ENCODE results near the gene RXFP1. TPM values are rescaled to one million over a fixed set of nuclear protein-coding genes. Genes with fewer than 3 reads are reported as not detected.

Gene RXFP1
- total RNA-seq, result 1 to 10 TPM in 1 of 7 donors, under 1 TPM in 6; 0.35 to 3.6 (median 0.69) TPM
- under 1 TPM; 0.73 to 0.93 TPM for polyA plus RNA-seq
- long read RNA-seq, donor 1, partial matches to known transcripts, result 0 of 1 reads
- long read RNA-seq, donor 1, other reads (novel, unspliced or antisense), result 1 of 1 reads
- long read RNA-seq, donor 2, result 0 reads
- long read RNA-seq, donor 3, result 0 reads

GRCh38 chr4:158521484-158522088 lies at the start of gene RXFP1:
Gene RXFP1 (plus strand): TSS chr4:158521882. CDS start chr4:158521977, 95 bp downstream.
- no peak for DNase-seq
- Histone ChIP-seq H3K36me3 (no peaks in the 10 kb centered on the region), H3K4me1 (ENCODE audit: insufficient read depth) (no peaks in the 10 kb centered on the region), H3K27ac (no peak within 1 kb of the TSS), H3K27me3 (no peaks in the 10 kb centered on the region), H3K9me3 (no peaks in the 10 kb centered on the region), H3K4me3 (no peak within 1 kb of the TSS)
- TF ChIP-seq EP300 (IDR thresholded peaks at IDR 0.05) (no peak), CTCF (IDR thresholded peaks at IDR 0.05) (no peak), POLR2A (IDR thresholded peaks at IDR 0.05) (no peak)
- intact Hi-C loops (cut with DNase I), result no loop called here
- WGBS, 3 donors, result 1 to 4% (median 4%) methylated on average over 11 of the region's 11 CpGs

GRCh38 chr4:158481811-158482210 lies 39.9 kb upstream of the RXFP1 start:
- no peaks in the 10 kb centered on the region for H3K36me3 ChIP-seq
- intact Hi-C loops (cut with DNase I), result no loop called here
- no peak overlapping the region for H3K27ac ChIP-seq
- no peak for DNase-seq
- TF ChIP-seq POLR2A (IDR thresholded peaks at IDR 0.05) (no peak), EP300 (IDR thresholded peaks at IDR 0.05) (no peak), CTCF (IDR thresholded peaks at IDR 0.05) (no peak)
- H3K4me1 ChIP-seq (ENCODE audit: insufficient read depth), result no peaks in the 10 kb centered on the region
- no peaks in the 10 kb centered on the region for H3K27me3 ChIP-seq
- no peak overlapping the region for H3K4me3 ChIP-seq
- H3K9me3 ChIP-seq, result no peaks in the 10 kb centered on the region

GRCh38 chr4:158484173-158484885 lies 37.4 kb upstream of the RXFP1 start:
- no peak overlapping the region for H3K27ac ChIP-seq
- H3K4me3 ChIP-seq, result no peak overlapping the region
- WGBS, 3 donors, result 64 to 75% (median 72%) methylated on average over 4 of the region's 4 CpGs
- no peaks in the 10 kb centered on the region for H3K9me3 ChIP-seq
- H3K4me1 ChIP-seq (ENCODE audit: insufficient read depth), result no peaks in the 10 kb centered on the region
- H3K27me3 ChIP-seq, result no peaks in the 10 kb centered on the region
- no peak for DNase-seq
- intact Hi-C loops (cut with DNase I), result no loop called here
- H3K36me3 ChIP-seq, result no peaks in the 10 kb centered on the region
- no peak for TF ChIP-seq CTCF (IDR thresholded peaks at IDR 0.05)
- no peak for TF ChIP-seq POLR2A (IDR thresholded peaks at IDR 0.05)
- TF ChIP-seq EP300 (IDR thresholded peaks at IDR 0.05), result no peak

GRCh38 chr4:158490629-158491028 lies 31.1 kb upstream of the RXFP1 start:
- no peak overlapping the region for H3K27ac ChIP-seq
- H3K4me1 ChIP-seq (ENCODE audit: insufficient read depth), result no peaks in the 10 kb centered on the region
- H3K27me3 ChIP-seq, result no peaks in the 10 kb centered on the region
- TF ChIP-seq CTCF (IDR thresholded peaks at IDR 0.05) (no peak), POLR2A (IDR thresholded peaks at IDR 0.05) (no peak), EP300 (IDR thresholded peaks at IDR 0.05) (no peak)
- no peak for DNase-seq
- no peaks in the 10 kb centered on the region for H3K36me3 ChIP-seq
- intact Hi-C loops (cut with DNase I), result no loop called here
- H3K4me3 ChIP-seq, result no peak overlapping the region
- H3K9me3 ChIP-seq, result no peaks in the 10 kb centered on the region

Measured in ovary (tissue), 10 donors.